ENCODE measurements around the gene CIROP.

DNA sequence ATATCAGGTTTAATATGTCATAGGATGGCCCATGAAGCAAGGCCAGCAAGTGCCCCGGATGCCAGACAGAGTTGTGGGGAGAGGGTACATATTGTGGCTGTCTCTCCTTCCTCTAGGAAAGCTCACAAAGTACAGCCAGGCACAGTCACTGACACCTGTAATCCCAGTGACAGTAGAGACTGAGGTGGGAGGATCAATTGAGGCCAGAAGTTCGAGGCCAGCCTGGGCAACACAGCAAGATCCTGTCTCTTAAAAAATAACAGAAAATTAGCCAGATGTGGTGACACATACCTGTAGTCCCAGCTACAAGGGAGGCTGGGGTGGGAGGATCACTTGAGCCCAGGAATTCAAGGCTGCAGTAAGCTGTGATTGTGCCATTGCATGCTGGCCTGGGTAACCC lies 46.6 kb upstream of the CIROP start:
- TF ChIP-seq EZH2 (IDR thresholded peaks at IDR 0.05; ENCODE audit: low read length, missing control alignments) = no peak
- TF ChIP-seq, protein P1, sequence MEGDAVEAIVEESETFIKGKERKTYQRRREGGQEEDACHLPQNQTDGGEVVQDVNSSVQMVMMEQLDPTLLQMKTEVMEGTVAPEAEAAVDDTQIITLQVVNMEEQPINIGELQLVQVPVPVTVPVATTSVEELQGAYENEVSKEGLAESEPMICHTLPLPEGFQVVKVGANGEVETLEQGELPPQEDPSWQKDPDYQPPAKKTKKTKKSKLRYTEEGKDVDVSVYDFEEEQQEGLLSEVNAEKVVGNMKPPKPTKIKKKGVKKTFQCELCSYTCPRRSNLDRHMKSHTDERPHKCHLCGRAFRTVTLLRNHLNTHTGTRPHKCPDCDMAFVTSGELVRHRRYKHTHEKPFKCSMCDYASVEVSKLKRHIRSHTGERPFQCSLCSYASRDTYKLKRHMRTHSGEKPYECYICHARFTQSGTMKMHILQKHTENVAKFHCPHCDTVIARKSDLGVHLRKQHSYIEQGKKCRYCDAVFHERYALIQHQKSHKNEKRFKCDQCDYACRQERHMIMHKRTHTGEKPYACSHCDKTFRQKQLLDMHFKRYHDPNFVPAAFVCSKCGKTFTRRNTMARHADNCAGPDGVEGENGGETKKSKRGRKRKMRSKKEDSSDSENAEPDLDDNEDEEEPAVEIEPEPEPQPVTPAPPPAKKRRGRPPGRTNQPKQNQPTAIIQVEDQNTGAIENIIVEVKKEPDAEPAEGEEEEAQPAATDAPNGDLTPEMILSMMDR (conservative IDR thresholded peaks at IDR 0.05 in 1 of 2, IDR thresholded peaks at IDR 0.05 in 1 of 2; ENCODE audit: low read depth in 1 of 2, low read length in 2 of 2) = no peak

Data from fibroblast of lung (primary cell).